OCI-LY3 (cell line): ENCODE measurements around the gene IGSF11.

Experiments used
- H2AFZ ChIP-seq: fragments of 200-600, 300-600 bp; shearing (Covaris generic); 2 replicates; pipeline ENCODE4 v1.6.0; 2014; ENCODE audit warnings: antibody characterized with exemption, low read depth, low read length
- H3K27ac ChIP-seq: fragments of 200-600, 300-600 bp; sonication (generic); 2 replicates; pipeline ENCODE4 v1.5.1; 2014; ENCODE audit warnings: mild to moderate bottlenecking, low read length, moderate library complexity, mixed read lengths
- H3K27me3 ChIP-seq: fragments of 200-600, 300-600 bp; sonication (generic); 2 replicates; pipeline ENCODE4 v1.6.1; 2014; ENCODE audit warnings: low read depth, low read length, mixed read lengths
- H3K36me3 ChIP-seq: fragments of 200-600, 300-600 bp; sonication (generic); replicated peaks from 2 replicates; pipeline ENCODE3; 2014; ENCODE audit warnings: low read depth, low read length, mixed read lengths
- H3K4me1 ChIP-seq: fragments of 300-600, 200-600 bp; sonication (generic); 2 replicates; pipeline ENCODE4 v1.6.1; 2014; ENCODE audit warnings: low read length, mixed read lengths
- H3K4me2 ChIP-seq: fragments of 200-600, 300-600 bp; sonication (generic); 2 replicates; pipeline ENCODE4 v1.6.1; 2014; ENCODE audit warnings: low read length, mixed read lengths
- H3K4me3 ChIP-seq: fragments of 300-600, 200-600 bp; sonication (generic); 2 replicates; pipeline ENCODE4 v1.5.1; 2014; ENCODE audit warnings: antibody characterized with exemption, mild to moderate bottlenecking, low read length, moderate library complexity
- H3K79me2 ChIP-seq: fragments of 300-600, 200-600 bp; shearing (Covaris generic); 2 replicates; pipeline ENCODE4 v1.6.1; 2014; ENCODE audit warnings: mild to moderate bottlenecking, low read length, mixed read lengths
- H3K9ac ChIP-seq: fragments of 300-600, 200-600 bp; shearing (Covaris generic); 2 replicates; pipeline ENCODE4 v1.6.0; 2014; ENCODE audit warnings: mild to moderate bottlenecking, low read length, moderate library complexity
- H3K9me3 ChIP-seq: fragments of 200-600, 300-600 bp; shearing (Covaris generic); 2 replicates; pipeline ENCODE4 v1.6.1; 2014; ENCODE audit warnings: low read length, mixed read lengths; ENCODE audit not compliant: insufficient read depth
- H4K20me1 ChIP-seq: fragments of 200-600, 300-600 bp; sonication (generic); 2 replicates; pipeline ENCODE4 v1.6.1; 2016; ENCODE audit warnings: low read length, mixed read lengths; ENCODE audit not compliant: insufficient read depth
- CTCF ChIP-seq: fragments of 200-600, 300-600 bp; sonication (generic); IDR thresholded peaks from 2 replicates; pipeline ENCODE4 v1.5.1; 2014; ENCODE audit warnings: antibody characterized with exemption, low read length, low read depth
- EZH2phosphoT487 ChIP-seq: fragments of 200-600 bp; shearing (Covaris generic); IDR thresholded peaks from 2 replicates; pipeline ENCODE4 v1.6.1; 2018; ENCODE audit warnings: antibody characterized with exemption, mixed run types, low read depth

The IGSF11 gene

DNA sequence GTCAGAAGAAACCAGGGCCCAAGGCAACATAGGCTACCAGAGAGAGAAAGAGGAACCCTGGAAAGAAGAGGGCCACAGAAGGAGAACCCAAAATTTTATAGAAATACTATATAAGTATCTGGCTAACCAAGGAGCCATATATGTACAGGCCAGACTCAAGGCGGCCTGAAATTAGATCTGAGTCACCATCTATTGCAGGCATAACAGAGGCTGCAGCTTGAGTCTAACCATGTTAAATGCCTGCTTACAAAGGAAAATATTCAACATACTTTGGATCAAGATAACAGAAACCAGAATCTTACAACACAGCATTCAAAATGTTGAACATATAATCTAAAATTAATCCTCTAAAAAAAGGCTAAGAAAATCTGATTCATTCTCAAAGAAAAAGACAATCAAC, 23.1 kb downstream of the IGSF11 start:
- Histone ChIP-seq H3K36me3 (no peaks in the 10 kb centered on the region), H3K9me3 (no peaks in the 10 kb centered on the region), H3K27ac (no peak overlapping the region), H2AFZ (no peak overlapping the region), H4K20me1 (no peaks in the 10 kb centered on the region), H3K4me2 (no peak overlapping the region), H3K4me3 (no peak overlapping the region), H3K4me1 (no peaks in the 10 kb centered on the region), H3K9ac (no peak overlapping the region), H3K79me2 (no peaks in the 10 kb centered on the region), H3K27me3 (no peaks in the 10 kb centered on the region)
- TF ChIP-seq CTCF: no peak
- TF ChIP-seq EZH2phosphoT487: no peak

DNA sequence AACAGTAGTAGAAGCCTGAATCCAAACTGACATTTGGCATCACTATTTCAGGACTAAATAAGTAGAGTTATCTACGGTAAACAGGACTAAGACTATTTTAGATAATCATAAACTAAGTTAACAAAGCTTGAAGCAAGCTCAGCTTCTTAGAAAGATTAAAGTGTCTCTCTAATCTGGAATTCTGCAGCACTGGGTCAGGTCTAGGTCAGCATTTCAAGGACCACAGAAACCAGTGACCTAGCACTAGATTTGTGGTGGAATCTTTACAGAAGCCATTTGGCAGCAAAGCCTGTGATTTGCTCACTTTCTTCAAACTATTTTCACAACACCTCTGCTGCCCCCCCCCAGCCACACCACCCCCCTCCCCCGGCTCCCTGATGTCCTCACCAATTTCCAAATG, 37.5 kb downstream of the IGSF11 start:
- no peaks in the 10 kb centered on the region for H3K27me3 ChIP-seq
- H3K36me3 ChIP-seq: no peaks in the 10 kb centered on the region
- no peak for TF ChIP-seq EZH2phosphoT487
- TF ChIP-seq CTCF: no peak
- H3K9me3 ChIP-seq: no peaks in the 10 kb centered on the region
- no peak overlapping the region for H3K9ac ChIP-seq
- no peak overlapping the region for H3K4me3 ChIP-seq
- H3K4me2 ChIP-seq: no peak overlapping the region
- no peak overlapping the region for H2AFZ ChIP-seq
- H3K4me1 ChIP-seq: no peaks in the 10 kb centered on the region
- no peaks in the 10 kb centered on the region for H4K20me1 ChIP-seq
- no peak overlapping the region for H3K27ac ChIP-seq
- no peaks in the 10 kb centered on the region for H3K79me2 ChIP-seq

DNA sequence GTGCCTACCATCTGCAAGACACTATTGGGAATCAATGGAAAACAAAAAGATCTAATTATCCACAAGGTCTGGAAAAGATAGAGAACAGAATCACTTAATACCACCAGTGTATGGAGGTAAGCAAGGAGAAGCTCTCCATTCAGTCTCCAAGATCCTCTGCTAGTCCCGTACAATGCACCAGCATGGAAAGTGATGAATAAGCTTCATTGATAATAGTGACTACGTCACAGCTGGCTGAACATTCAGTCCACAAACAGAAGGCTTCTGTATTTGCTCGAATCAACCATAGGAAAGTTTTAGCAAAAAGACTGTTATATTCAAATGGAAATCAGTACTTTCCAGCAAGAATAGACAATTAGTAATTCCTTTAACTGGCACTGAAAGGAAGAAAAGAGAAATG, 42.9 kb downstream of the IGSF11 start:
- TF ChIP-seq CTCF (no peak), EZH2phosphoT487 (no peak)
- no peaks in the 10 kb centered on the region for H4K20me1 ChIP-seq
- H2AFZ ChIP-seq: no peak overlapping the region
- no peaks in the 10 kb centered on the region for H3K27me3 ChIP-seq
- no peak overlapping the region for H3K4me2 ChIP-seq
- no peaks in the 10 kb centered on the region for H3K4me1 ChIP-seq
- H3K36me3 ChIP-seq: no peaks in the 10 kb centered on the region
- no peaks in the 10 kb centered on the region for H3K79me2 ChIP-seq
- H3K9me3 ChIP-seq: no peaks in the 10 kb centered on the region
- H3K4me3 ChIP-seq: no peak overlapping the region
- H3K27ac ChIP-seq: no peak overlapping the region
- H3K9ac ChIP-seq: no peak overlapping the region

- H3K4me3 ChIP-seq: no peak overlapping the region
- H3K79me2 ChIP-seq: no peaks in the 10 kb centered on the region
- no peaks in the 10 kb centered on the region for H3K9me3 ChIP-seq
- H3K4me1 ChIP-seq: no peaks in the 10 kb centered on the region
- H3K4me2 ChIP-seq: no peak overlapping the region
- H4K20me1 ChIP-seq: no peaks in the 10 kb centered on the region
- H2AFZ ChIP-seq: no peak overlapping the region
- H3K36me3 ChIP-seq: no peaks in the 10 kb centered on the region
- H3K27ac ChIP-seq: no peak overlapping the region
- no peaks in the 10 kb centered on the region for H3K27me3 ChIP-seq
- H3K9ac ChIP-seq: no peak overlapping the region
- TF ChIP-seq EZH2phosphoT487 (no peak), CTCF (no peak)
Observed at GRCh38 chr3:118990823-118991560, 43.7 kb downstream of the IGSF11 start.
